ENCODE results near the gene CORO1C. TPM values are rescaled to one million over a fixed set of nuclear protein-coding genes. Genes with fewer than 3 reads are reported as not detected.

The CORO1C gene
- total RNA-seq, 1 donor from 2014 or later, result 128 TPM

DNA sequence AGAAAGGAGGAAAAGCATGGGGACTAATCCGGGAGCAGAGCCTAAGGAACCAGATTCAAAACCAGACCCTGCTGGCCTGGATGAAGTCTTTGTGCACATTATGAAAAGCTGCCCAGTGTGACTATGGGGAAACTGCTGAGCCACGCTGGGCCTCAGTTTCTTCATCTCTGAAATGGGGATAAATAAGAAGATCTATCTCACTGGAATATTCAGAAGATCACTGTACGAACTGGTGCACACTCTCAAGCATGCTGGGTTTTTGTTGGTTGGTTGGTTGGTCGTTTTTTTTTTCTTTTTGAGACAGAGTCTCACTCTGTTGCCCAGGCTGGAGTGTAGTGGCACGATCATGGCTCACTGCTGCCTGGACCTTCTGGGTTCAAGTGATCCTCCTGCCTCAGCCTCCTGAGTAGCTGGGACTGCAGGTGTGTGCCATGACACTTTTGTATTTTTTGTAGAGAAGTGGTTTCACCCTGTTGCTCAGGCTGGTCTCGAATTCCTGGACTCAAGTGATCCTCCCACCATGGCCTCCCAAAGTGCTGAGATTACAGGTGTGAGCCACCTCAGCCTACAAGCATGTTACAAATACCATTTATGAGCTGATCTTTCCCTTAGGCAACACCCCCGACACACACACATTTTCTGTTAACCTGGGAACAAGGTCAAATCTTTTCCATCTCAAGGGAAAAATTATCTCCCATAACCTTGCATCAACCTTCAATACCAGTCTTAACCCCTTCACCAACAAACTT lies 33.4 kb upstream of the CORO1C start:
- H3K4me3 Mint-ChIP-seq, result no peak overlapping the region
- Histone ChIP-seq H3K27me3 (no peaks in the 10 kb centered on the region), H3K4me2 (no peak overlapping the region), H4K20me1 (ENCODE audit: low read depth) (no peaks in the 10 kb centered on the region), H3K4me3 (no peak overlapping the region), H2AFZ (replicated peaks) (no peak overlapping the region), H3F3A (ENCODE audit: low read depth) (peaks cover 14% of the 10 kb centered on the region), H3K9ac (no peak overlapping the region), H3K36me3 (no peaks in the 10 kb centered on the region), H3K79me2 (ENCODE audit: low read depth) (no peaks in the 10 kb centered on the region), H3K4me1 (no peaks in the 10 kb centered on the region), H3K9me3 (ENCODE audit: low read depth) (no peaks in the 10 kb centered on the region), H3K27ac (no peak overlapping the region)
- DNase-seq (ENCODE audit: low spot score), result no peak
- H3K9me3 Mint-ChIP-seq, result no peaks in the 10 kb centered on the region
- H3K27ac Mint-ChIP-seq, result peak overlapping the region; percentile 32
- H3K36me3 Mint-ChIP-seq, result no peaks in the 10 kb centered on the region
- peaks cover 24% of the 10 kb centered on the region for H3K4me1 Mint-ChIP-seq
- H3K27me3 Mint-ChIP-seq (ENCODE audit: insufficient read depth, low read depth), result peaks cover 19% of the 10 kb centered on the region
- TF ChIP-seq EZH2 (IDR thresholded peaks at IDR 0.05) (no peak), EZH2phosphoT487 (IDR thresholded peaks at IDR 0.05) (no peak)
- TF ChIP-seq, protein P1, sequence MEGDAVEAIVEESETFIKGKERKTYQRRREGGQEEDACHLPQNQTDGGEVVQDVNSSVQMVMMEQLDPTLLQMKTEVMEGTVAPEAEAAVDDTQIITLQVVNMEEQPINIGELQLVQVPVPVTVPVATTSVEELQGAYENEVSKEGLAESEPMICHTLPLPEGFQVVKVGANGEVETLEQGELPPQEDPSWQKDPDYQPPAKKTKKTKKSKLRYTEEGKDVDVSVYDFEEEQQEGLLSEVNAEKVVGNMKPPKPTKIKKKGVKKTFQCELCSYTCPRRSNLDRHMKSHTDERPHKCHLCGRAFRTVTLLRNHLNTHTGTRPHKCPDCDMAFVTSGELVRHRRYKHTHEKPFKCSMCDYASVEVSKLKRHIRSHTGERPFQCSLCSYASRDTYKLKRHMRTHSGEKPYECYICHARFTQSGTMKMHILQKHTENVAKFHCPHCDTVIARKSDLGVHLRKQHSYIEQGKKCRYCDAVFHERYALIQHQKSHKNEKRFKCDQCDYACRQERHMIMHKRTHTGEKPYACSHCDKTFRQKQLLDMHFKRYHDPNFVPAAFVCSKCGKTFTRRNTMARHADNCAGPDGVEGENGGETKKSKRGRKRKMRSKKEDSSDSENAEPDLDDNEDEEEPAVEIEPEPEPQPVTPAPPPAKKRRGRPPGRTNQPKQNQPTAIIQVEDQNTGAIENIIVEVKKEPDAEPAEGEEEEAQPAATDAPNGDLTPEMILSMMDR (IDR thresholded peaks at IDR 0.05), result no peak

DNA sequence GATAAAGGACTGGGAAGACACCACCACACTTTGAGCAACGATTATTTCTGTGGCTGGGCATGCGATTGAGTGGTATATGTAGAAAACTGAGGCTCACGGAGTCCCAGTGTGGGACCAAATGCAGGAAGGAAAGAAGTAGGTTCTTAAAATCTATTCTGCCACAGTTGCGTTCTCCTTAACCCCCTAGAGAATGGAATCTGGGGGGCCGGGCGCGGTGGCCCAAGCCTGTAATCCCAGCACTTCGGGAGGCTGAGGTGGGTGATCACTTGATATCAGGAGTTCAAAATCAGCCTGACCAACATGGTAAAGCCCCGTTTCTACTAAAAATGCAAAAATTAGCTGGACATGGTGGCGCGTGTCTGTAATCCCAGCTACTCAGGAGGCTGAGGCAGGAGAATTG lies 29.9 kb upstream of the CORO1C start:
- Histone ChIP-seq H3K9ac (no peak overlapping the region), H3K9me3 (ENCODE audit: low read depth) (no peaks in the 10 kb centered on the region), H3K4me3 (no peak overlapping the region), H3K27ac (no peak overlapping the region), H3K36me3 (no peaks in the 10 kb centered on the region), H4K20me1 (ENCODE audit: low read depth) (no peaks in the 10 kb centered on the region), H2AFZ (replicated peaks) (no peak overlapping the region), H3K79me2 (ENCODE audit: low read depth) (no peaks in the 10 kb centered on the region), H3K27me3 (no peaks in the 10 kb centered on the region), H3K4me2 (no peak overlapping the region), H3F3A (ENCODE audit: low read depth) (no peaks in the 10 kb centered on the region), H3K4me1 (no peaks in the 10 kb centered on the region)
- TF ChIP-seq EZH2phosphoT487 (IDR thresholded peaks at IDR 0.05), result no peak
- TF ChIP-seq, protein P1 (IDR thresholded peaks at IDR 0.05), result no peak
- TF ChIP-seq EZH2 (IDR thresholded peaks at IDR 0.05), result no peak
- Mint-ChIP-seq H3K9me3 (no peaks in the 10 kb centered on the region), H3K4me3 (no peak overlapping the region), H3K27me3 (ENCODE audit: insufficient read depth, low read depth) (peaks cover 17% of the 10 kb centered on the region), H3K4me1 (peaks cover 14% of the 10 kb centered on the region), H3K36me3 (no peaks in the 10 kb centered on the region), H3K27ac (no peak overlapping the region)
- DNase-seq (ENCODE audit: low spot score), result no peak

DNA sequence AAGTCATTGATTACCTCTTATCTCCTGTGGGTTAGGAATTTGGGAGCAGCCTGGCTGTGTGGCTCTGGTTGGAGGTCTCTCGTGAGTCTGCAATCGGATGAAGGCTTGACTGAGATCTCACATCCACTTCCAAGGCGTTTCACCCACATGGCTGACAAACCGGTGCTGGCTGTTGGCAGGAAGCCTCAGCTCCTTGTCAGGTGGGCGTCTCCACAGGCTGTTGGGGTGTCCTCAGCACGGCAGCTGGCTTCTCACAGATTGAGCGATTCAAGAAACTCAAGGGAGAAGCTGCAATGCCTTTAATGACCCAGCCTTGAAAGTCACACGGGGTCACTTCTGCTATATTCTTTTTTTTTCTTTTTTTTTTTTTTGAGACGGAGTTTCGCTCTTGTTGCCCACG lies 28.6 kb upstream of the CORO1C start:
- Histone ChIP-seq H3F3A (ENCODE audit: low read depth) (no peaks in the 10 kb centered on the region), H3K9me3 (ENCODE audit: low read depth) (no peaks in the 10 kb centered on the region), H2AFZ (replicated peaks) (no peak overlapping the region), H3K4me2 (no peak overlapping the region), H3K27me3 (no peaks in the 10 kb centered on the region), H4K20me1 (ENCODE audit: low read depth) (no peaks in the 10 kb centered on the region), H3K4me3 (no peak overlapping the region), H3K36me3 (no peaks in the 10 kb centered on the region), H3K27ac (no peak overlapping the region), H3K79me2 (ENCODE audit: low read depth) (no peaks in the 10 kb centered on the region), H3K4me1 (no peaks in the 10 kb centered on the region), H3K9ac (no peak overlapping the region)
- H3K9me3 Mint-ChIP-seq, result no peaks in the 10 kb centered on the region
- no peak overlapping the region for H3K4me3 Mint-ChIP-seq
- TF ChIP-seq EZH2phosphoT487 (IDR thresholded peaks at IDR 0.05) (no peak), EZH2 (IDR thresholded peaks at IDR 0.05) (no peak)
- TF ChIP-seq, protein P1 (IDR thresholded peaks at IDR 0.05), result no peak
- peaks cover 15% of the 10 kb centered on the region for H3K27me3 Mint-ChIP-seq (ENCODE audit: insufficient read depth, low read depth)
- no peak for DNase-seq (ENCODE audit: low spot score)
- H3K4me1 Mint-ChIP-seq, result peaks cover 5% of the 10 kb centered on the region
- no peak overlapping the region for H3K27ac Mint-ChIP-seq
- H3K36me3 Mint-ChIP-seq, result no peaks in the 10 kb centered on the region
